Pancreas (tissue), 10 donors: ENCODE results near the gene TAAR9. TPM values are rescaled to one million over a fixed set of nuclear protein-coding genes. Genes with fewer than 3 reads are reported as not detected.

Source experiments
- ATAC-seq, 4 donors: fragments of 200-7000 bp; cut with Tn5 transposase; one replicate each; pipeline versions ENCODE4 v1.8.0 to v1.9.1; 2020; ENCODE audit warnings: mild to moderate bottlenecking in 4 of 4, moderate library complexity in 4 of 4
- DNase-seq, 6 donors: peaks; one replicate each; pipeline ENCODE4 v3.0.0-alpha.2; 2020
- FAIRE-seq: peaks from 2 replicates; lab custom pipeline; 2012; peaks lifted over from hg19 to GRCh38; lab: Jason Lieb, UNC
- H3K27ac ChIP-seq, 4 donors: fragments of 200-600 bp; sonication (generic); 1 replicate in 3 of 4; 2 replicates in 1 of 4; pipeline versions ENCODE4 v1.5.0 to v1.8.0; 2020
- H3K27me3 ChIP-seq, 4 donors: fragments of 200-600 bp; one replicate each; pipeline ENCODE4 v1.8.0; 2021
- H3K36me3 ChIP-seq, 3 donors: fragments of 200-600 bp; sonication (generic) in 1 of 3; one replicate each; pipeline versions ENCODE4 v1.5.0 to v1.8.0; 2020 to 2021
- H3K4me1 ChIP-seq, 3 donors: fragments of 200-600 bp; one replicate each; pipeline ENCODE4 v1.8.0; 2021
- H3K4me3 ChIP-seq, 4 donors: fragments of 200-600 bp; sonication (generic) in 2 of 4; one replicate each; pipeline versions ENCODE4 v1.5.0 to v1.8.0; 2020 to 2021
- H3K9me3 ChIP-seq, 4 donors: fragments of 200-600 bp; one replicate each; pipeline ENCODE4 v1.8.0; 2021
- CTCF ChIP-seq, 4 donors: fragments of 200-600 bp; sonication (generic) in 3 of 4; IDR thresholded peaks; one replicate each; pipeline versions ENCODE4 v1.5.0 to v1.8.0; 2021; ENCODE audit warnings: antibody characterized with exemption in 4 of 4
- WGBS, 2 donors: extraction: QIAGEN DNeasy Blood & Tissue Kit; methylation state at CpG; one replicate each; pipeline ENCODE4 v1.1.7; 2013; 5-methylcytosine and 5-hydroxymethylcytosine counted together
- intact Hi-C, 3 donors: fragments of 100-400 bp; cut with DNase I; formaldehyde crosslinking; loops; one replicate each; pipeline versions ENCODE4 v1.11.1 to v1.14.2; 2022
- polyA plus RNA-seq, 2 donors: library from polyadenylated mRNA; stranded (reverse); fragments of 200-250 nt; gene quantifications; one replicate each; pipeline ENCODE4 v1.2.3, GENCODE V29; 2013
- total RNA-seq, 6 donors: library from RNA; stranded (reverse); fragmentation: NEBNext Ultra II Directional in 4 of 6; extraction: Animal tissue kit (Norgen Biotek cat#: 25700) in 4 of 6; gene quantifications; one replicate each; pipeline versions ENCODE4 v1.2.1 to v1.2.4, GENCODE V29; 2021 to 2023
- donor health status: healthy with polysubstance abuse.
- donor health status: DM: no; HTN: no; CAD: no; lungs with moderate emphysema.
- donor health status: DM: no; HTN: no; CAD: no.
- donor health status: control.
- donor health status: control.
- donor health status: Bipolar disorder and iron deficiency.
- donor health status: DM: yes; HTN: yes; CAD: no.
- donor health status: DM: no; HTN: no; CAD: no.
- donor health status: DM: no; HTN: no; CAD: no.
- donor health status: DM: yes; HTN: yes; CAD: no.

TAAR9 gene
- total and polyA plus RNA-seq, 8 donors: not detected

- H3K27ac ChIP-seq: no peak overlapping the region
- H3K36me3 ChIP-seq: peaks cover 0 to 17% (median 0%) of the 10 kb centered on the region in 3 donors
- DNase-seq: no peak
- FAIRE-seq: no peak
- H3K4me1 ChIP-seq: peaks cover 3 to 27% (median 14%) of the 10 kb centered on the region in 3 donors
- no peak for TF ChIP-seq CTCF (IDR thresholded peaks at IDR 0.05)
- WGBS, 2 donors: 18 to 20% methylated on average over 2 of the region's 2 CpGs
- H3K4me3 ChIP-seq: no peak overlapping the region
- H3K27me3 ChIP-seq: no peaks in the 10 kb centered on the region
- no peak for ATAC-seq
- intact Hi-C loops: no loop called here
- no peaks in the 10 kb centered on the region for H3K9me3 ChIP-seq
These were observed 31.6 kb upstream of the TAAR9 start for GRCh38 chr6:132506461-132506860.

GRCh38 chr6:132506869-132507808 lies 30.9 kb upstream of the TAAR9 start:
- 96 to 98% methylated on average over 5 of the region's 5 CpGs for WGBS, 2 donors
- H3K4me3 ChIP-seq: no peak overlapping the region
- H3K27ac ChIP-seq: no peak overlapping the region
- H3K27me3 ChIP-seq: no peaks in the 10 kb centered on the region
- intact Hi-C loops: no loop called here
- no peaks in the 10 kb centered on the region for H3K9me3 ChIP-seq
- H3K36me3 ChIP-seq: peaks cover 0 to 11% (median 0%) of the 10 kb centered on the region in 3 donors
- no peak for TF ChIP-seq CTCF (IDR thresholded peaks at IDR 0.05)
- DNase-seq: no peak
- FAIRE-seq: no peak
- peaks cover 9 to 31% (median 14%) of the 10 kb centered on the region in 3 donors for H3K4me1 ChIP-seq
- ATAC-seq: no peak

- WGBS, 2 donors: 23 to 24% methylated on average over 4 of the region's 4 CpGs
- Histone ChIP-seq H3K27ac (peak overlapping the region in 2 of 4 donors; percentile 89 to 91), H3K4me3 (peak overlapping the region in 2 of 4 donors; percentile 91 to 92), H3K4me1 (peaks cover 10 to 26% (median 12%) of the 10 kb centered on the region in 3 donors), H3K27me3 (no peaks in the 10 kb centered on the region), H3K9me3 (no peaks in the 10 kb centered on the region), H3K36me3 (no peaks in the 10 kb centered on the region)
- intact Hi-C loops: no loop called here
- DNase-seq (peak in 1 of 6 donors; percentile 28), ATAC-seq (no peak), FAIRE-seq (no peak)
- TF ChIP-seq CTCF (IDR thresholded peaks at IDR 0.05): no peak
These were observed 26.8 kb upstream of the TAAR9 start for GRCh38 chr6:132511210-132511830.

- 3 to 7% methylated on average over 2 of the region's 2 CpGs for WGBS, 2 donors
- DNase-seq: no peak
- Histone ChIP-seq H3K27ac (peak overlapping the region in 3 of 4 donors; percentile 73 to 91 (median 89)), H3K27me3 (no peaks in the 10 kb centered on the region), H3K9me3 (no peaks in the 10 kb centered on the region), H3K4me3 (peak overlapping the region; percentile 49 to 92 (median 92)), H3K4me1 (peaks cover 10 to 22% (median 12%) of the 10 kb centered on the region in 3 donors), H3K36me3 (no peaks in the 10 kb centered on the region)
- intact Hi-C loops: no loop called here
- no peak for FAIRE-seq
- TF ChIP-seq CTCF (IDR thresholded peaks at IDR 0.05): no peak
- ATAC-seq: no peak
These were observed 26.3 kb upstream of the TAAR9 start for GRCh38 chr6:132511831-132512220.
